Skeletal muscle satellite cell (primary cell): ENCODE data around the gene ATP1A3.

ENCODE experiments used
- H3K27me3 ChIP-seq: 2 replicates; pipeline ENCODE4 v1.7.0; 2013; ENCODE audit warnings: low read length; ENCODE audit not compliant: control insufficient read depth, insufficient read depth
- H3K36me3 ChIP-seq: 2 replicates; pipeline ENCODE4 v1.7.0; 2013; ENCODE audit warnings: mild to moderate bottlenecking, control low read depth, low read length; ENCODE audit not compliant: insufficient read depth
- H3K4me1 ChIP-seq: 2 replicates; pipeline ENCODE4 v1.7.0; 2013; ENCODE audit warnings: low read length; ENCODE audit not compliant: control insufficient read depth, insufficient read depth
- H3K4me2 ChIP-seq: 2 replicates; pipeline ENCODE4 v1.7.0; 2013; ENCODE audit warnings: mild to moderate bottlenecking, low read length
- H3K4me3 ChIP-seq: 2 replicates; pipeline ENCODE4 v1.7.0; 2013; ENCODE audit warnings: low read length
- H3K9ac ChIP-seq: 2 replicates; pipeline ENCODE4 v1.7.0; 2013; ENCODE audit warnings: mild to moderate bottlenecking, low read depth, low read length, moderate library complexity
- H3K9me3 ChIP-seq: replicated peaks from 2 replicates; pipeline ENCODE4 v1.7.0; 2013; ENCODE audit warnings: mild to moderate bottlenecking, control low read depth, low read length

Gene ATP1A3

DNA sequence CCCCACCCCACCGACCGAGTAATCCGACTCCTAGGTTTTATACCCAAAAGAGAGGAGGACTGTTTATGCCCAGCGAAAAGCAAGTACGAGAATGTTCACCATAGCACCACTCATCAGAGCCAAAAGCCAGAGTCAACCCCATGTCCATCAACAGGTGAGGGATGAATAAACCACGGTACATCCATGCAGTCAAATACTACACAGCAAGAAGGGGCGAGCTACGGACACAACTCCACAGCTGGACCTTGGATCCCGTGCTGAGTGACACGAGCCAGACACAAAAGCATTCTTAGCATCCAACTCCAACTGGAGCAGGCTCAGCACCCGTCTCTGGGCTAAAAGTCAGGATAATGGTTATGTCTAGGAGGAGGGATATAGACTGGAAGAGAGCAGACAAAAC, 22.7 kb downstream of the ATP1A3 start:
- Histone ChIP-seq H3K9me3 (no peaks in the 10 kb centered on the region), H3K9ac (no peak overlapping the region), H3K4me2 (no peak overlapping the region), H3K4me3 (no peak overlapping the region), H3K27me3 (peaks cover 17% of the 10 kb centered on the region), H3K4me1 (no peaks in the 10 kb centered on the region), H3K36me3 (no peaks in the 10 kb centered on the region)

DNA sequence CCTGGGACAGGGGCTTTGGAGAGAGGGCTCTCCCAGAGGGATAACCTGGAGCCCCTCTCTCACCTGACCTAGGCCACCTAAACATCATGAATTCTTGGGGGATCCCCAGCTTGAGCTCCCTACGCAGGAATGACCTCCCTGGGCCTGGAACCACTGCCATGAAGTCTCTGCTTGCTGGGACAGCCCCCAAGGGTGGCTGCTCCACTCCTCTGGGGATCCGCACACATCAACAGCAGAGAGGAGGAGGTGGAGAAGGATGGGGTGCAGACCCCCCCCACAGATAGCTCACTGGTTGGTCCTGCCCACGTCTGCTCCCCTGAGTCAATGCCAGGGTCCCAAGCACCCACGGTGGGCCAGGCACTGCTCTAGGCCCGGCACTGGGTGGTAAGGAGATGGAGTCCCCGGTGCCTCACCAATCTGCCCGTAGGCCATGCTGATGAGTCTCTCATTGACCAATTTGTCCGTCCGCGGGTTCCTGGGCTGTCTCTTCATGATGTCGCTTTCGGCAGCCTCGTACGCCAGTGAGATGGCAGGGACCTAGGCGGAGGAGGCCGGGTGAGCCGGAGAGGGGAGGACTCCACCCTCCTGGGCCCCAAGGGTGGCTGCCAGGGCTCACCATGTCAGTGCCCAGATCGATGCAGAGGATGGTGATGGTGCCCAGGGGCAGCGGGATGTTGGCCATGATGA, 24.1 kb downstream of the ATP1A3 start:
- H3K4me3 ChIP-seq: no peak overlapping the region
- no peaks in the 10 kb centered on the region for H3K4me1 ChIP-seq
- peaks cover 26% of the 10 kb centered on the region for H3K27me3 ChIP-seq
- H3K9me3 ChIP-seq: no peaks in the 10 kb centered on the region
- no peak overlapping the region for H3K9ac ChIP-seq
- no peaks in the 10 kb centered on the region for H3K36me3 ChIP-seq
- no peak overlapping the region for H3K4me2 ChIP-seq

- H3K27me3 ChIP-seq: peaks cover 26% of the 10 kb centered on the region
- no peak overlapping the region for H3K4me2 ChIP-seq
- no peaks in the 10 kb centered on the region for H3K4me1 ChIP-seq
Observed at GRCh38 chr19:41968751-41969595, 25.1 kb downstream of the ATP1A3 start.

GRCh38 chr19:41967054-41967783, 26.8 kb downstream of the ATP1A3 start:
- H3K4me3 ChIP-seq: no peak overlapping the region

More at GRCh38 chr19:41968751-41969595, 25.1 kb downstream of the ATP1A3 start:
- Histone ChIP-seq H3K9me3 (no peaks in the 10 kb centered on the region), H3K9ac (no peak overlapping the region), H3K4me3 (no peak overlapping the region), H3K36me3 (no peaks in the 10 kb centered on the region)

GRCh38 chr19:41965106-41965505, 28.9 kb downstream of the ATP1A3 start:
- Histone ChIP-seq H3K36me3 (no peaks in the 10 kb centered on the region), H3K4me2 (no peak overlapping the region), H3K9me3 (no peaks in the 10 kb centered on the region), H3K4me1 (no peaks in the 10 kb centered on the region), H3K4me3 (no peak overlapping the region), H3K27me3 (peaks cover 25% of the 10 kb centered on the region), H3K9ac (no peak overlapping the region)

More at GRCh38 chr19:41967054-41967783, 26.8 kb downstream of the ATP1A3 start:
- no peak overlapping the region for H3K4me2 ChIP-seq
- H3K36me3 ChIP-seq: no peaks in the 10 kb centered on the region
- H3K9ac ChIP-seq: no peak overlapping the region
- no peaks in the 10 kb centered on the region for H3K9me3 ChIP-seq
- H3K4me1 ChIP-seq: no peaks in the 10 kb centered on the region
- H3K27me3 ChIP-seq: peaks cover 26% of the 10 kb centered on the region

DNA sequence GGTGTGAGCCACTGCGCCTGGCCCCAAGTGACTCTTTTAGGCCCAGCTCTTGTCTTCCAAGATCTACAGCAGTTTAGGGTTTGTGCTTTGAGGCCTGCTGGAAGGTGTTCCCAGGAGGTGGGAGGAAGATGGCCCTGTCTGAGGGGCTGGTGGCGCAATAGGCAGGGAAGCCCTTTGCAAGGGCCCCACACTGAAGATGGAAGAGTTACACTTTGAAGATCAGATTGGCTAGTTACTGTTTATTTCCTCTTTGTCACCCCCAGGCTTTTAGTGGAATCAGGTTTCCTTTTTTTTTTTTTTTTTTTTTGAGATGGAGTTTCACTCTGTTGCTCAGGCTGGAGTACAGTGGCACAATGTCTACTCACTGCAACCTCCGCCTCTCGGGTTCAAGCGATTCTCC, 33.1 kb downstream of the ATP1A3 start:
- peaks cover 5% of the 10 kb centered on the region for H3K27me3 ChIP-seq
- H3K4me2 ChIP-seq: no peak overlapping the region
- H3K9ac ChIP-seq: no peak overlapping the region
- peaks cover 10% of the 10 kb centered on the region for H3K4me1 ChIP-seq
- H3K36me3 ChIP-seq: peaks cover 12% of the 10 kb centered on the region
- H3K4me3 ChIP-seq: no peak overlapping the region
- no peaks in the 10 kb centered on the region for H3K9me3 ChIP-seq

DNA sequence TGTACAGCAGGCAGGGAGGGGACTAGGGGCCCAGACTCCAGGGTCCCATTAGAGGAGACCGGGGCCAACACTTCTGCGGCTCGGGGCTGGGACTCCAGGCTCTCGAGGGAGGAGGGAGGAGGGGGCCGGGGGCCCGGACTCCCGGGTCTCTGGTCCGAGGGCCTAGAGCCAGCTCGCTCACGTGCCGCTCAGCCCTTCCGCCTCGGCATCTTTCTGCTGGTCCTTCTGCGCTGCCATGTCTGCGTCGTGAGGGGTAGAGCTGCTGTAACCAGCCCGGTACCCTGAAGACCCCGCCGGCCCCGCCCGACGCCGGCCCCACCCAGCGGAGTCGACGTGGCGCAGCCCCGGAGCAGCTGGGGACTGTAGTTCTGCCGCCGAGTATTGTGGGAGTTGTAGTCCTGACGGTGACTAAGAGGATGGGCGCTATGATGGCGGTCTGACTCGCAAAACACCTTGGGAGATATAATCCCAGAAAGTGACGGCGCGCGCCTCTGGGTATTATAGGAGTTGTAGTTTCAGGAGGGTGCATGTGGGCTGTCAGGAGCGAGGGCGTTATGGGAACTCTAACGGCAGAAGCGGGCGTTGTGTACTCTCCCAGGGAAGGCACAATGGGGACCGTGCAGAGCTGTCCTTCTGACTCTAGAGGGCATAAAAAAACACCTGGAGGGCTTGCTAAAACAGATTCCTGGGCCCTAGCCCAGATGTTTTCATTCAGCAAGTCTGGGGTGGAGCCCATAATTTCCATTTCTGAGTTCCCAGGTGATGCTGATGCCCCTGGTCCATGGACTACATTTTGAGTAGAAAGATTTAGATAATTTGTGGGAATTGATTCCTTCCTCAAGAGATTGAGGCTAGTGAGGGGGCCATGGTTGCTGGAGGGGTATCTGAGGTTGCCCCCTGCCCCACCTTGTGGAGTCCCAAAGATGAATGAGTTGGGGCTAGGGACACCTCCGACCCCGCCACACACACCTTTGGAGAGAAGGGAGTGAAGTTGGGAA, 34.7 kb downstream of the ATP1A3 start, which contains the start of gene RABAC1:
RABAC1 (minus strand) TSS at position 266 of the 998 bp plus-strand sequence; CDS start at position 237, 29 bp downstream.
- Histone ChIP-seq H3K9ac (peak within 1 kb of the TSS; percentile 96), H3K9me3 (no peaks in the 10 kb centered on the region), H3K4me1 (peaks cover 10% of the 10 kb centered on the region), H3K4me2 (peak within 1 kb of the TSS; percentile 90), H3K36me3 (peaks cover 17% of the 10 kb centered on the region), H3K27me3 (no peaks in the 10 kb centered on the region), H3K4me3 (peak within 1 kb of the TSS; percentile 84)

DNA sequence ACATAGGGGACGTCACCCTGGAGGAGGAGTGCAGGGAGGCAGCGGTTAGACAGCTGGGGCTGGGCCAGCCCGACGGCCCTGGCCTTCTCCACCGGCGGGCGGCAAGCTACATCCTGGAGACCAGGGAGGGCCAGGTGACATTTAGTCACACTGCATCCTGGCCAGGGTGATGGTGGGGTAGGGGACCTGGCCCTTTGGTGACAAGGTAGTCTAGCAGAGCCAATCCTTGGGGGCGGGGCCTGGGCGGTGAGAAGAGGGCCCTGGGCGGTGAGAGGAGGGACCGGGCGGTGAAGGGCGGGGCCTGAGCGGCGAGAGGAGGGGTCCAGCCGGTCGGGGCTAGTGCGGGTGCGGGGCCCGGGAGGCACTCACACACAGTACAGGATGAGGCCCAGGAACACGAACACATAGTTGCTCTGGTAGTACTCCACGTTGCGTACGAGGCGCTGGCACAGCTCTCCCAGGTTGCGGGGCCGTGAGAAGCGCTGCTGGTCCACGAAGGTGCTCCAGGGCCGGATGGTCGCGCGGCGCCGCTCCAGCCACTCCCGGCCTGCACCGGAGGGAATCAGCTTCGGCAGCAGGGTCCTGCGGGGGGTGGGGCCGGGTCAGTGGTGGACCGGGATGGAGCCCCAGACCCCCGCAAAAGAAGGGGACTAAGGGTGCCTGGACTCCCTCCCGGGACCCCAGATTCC, 35.5 kb downstream of the ATP1A3 start:
- H3K27me3 ChIP-seq: no peaks in the 10 kb centered on the region
- H3K4me2 ChIP-seq: peak overlapping the region; percentile 90
- H3K4me3 ChIP-seq: peak overlapping the region; percentile 84
- H3K9me3 ChIP-seq: no peaks in the 10 kb centered on the region
- peaks cover 10% of the 10 kb centered on the region for H3K4me1 ChIP-seq
- peak overlapping the region; percentile 96 for H3K9ac ChIP-seq
- H3K36me3 ChIP-seq: peaks cover 17% of the 10 kb centered on the region

GRCh38 chr19:41957838-41958366, 36.1 kb downstream of the ATP1A3 start:
- H3K9me3 ChIP-seq: no peaks in the 10 kb centered on the region
- peaks cover 10% of the 10 kb centered on the region for H3K4me1 ChIP-seq
- H3K27me3 ChIP-seq: no peaks in the 10 kb centered on the region
- H3K9ac ChIP-seq: peak overlapping the region; percentile 96
- H3K4me3 ChIP-seq: peak overlapping the region; percentile 84
- H3K36me3 ChIP-seq: peaks cover 17% of the 10 kb centered on the region
- H3K4me2 ChIP-seq: peak overlapping the region; percentile 90
